HEK293 (cell line): ENCODE measurements around the gene JPH4.

ENCODE experiments used
- CTCF ChIA-PET: fragments of 350-600 bp; formaldehyde crosslinking; extraction: SDS; loops from one replicate; lab custom pipeline; 2021; ENCODE audit warnings: antibody characterized with exemption; lab: Yijun Ruan, JAX
- POLR2A ChIA-PET: fragments of 300-600 bp; formaldehyde crosslinking; extraction: SDS; loops from one replicate; lab custom pipeline; 2020; ENCODE audit warnings: antibody characterized with exemption, inconsistent platforms; lab: Yijun Ruan, JAX
- H3K27ac ChIP-seq: fragments of 200-500 bp; sonication (Bioruptor generic); 2 replicates; pipeline ENCODE4 v1.5.1; 2014; ENCODE audit warnings: low read depth, low read length, control low read depth, inconsistent platforms; ENCODE audit errors: extremely low read depth
- H3K36me3 ChIP-seq, 2 experiments: fragments of 200-500 bp in 1 of 2; sonication (Bioruptor generic) in 1 of 2; 1 replicate in 1 of 2; 2 replicates in 1 of 2; pipeline ENCODE4 v1.5.1; 2014 to 2017; ENCODE audit warnings: inconsistent platforms in 2 of 2, low read length in 2 of 2; ENCODE audit not compliant: control insufficient read depth in 2 of 2, insufficient read depth in 1 of 2
- H3K4me1 ChIP-seq: fragments of 200-500 bp; sonication (Bioruptor generic); 2 replicates; pipeline ENCODE4 v1.5.1; 2014; ENCODE audit warnings: mild to moderate bottlenecking, low read length, inconsistent platforms; ENCODE audit not compliant: control insufficient read depth, insufficient read depth
- H3K4me3 ChIP-seq: 2 replicates; pipeline ENCODE4 v1.5.1; 2011; ENCODE audit warnings: low read depth, mild to moderate bottlenecking, control low read depth, low read length, moderate library complexity
- H3K9me3 ChIP-seq: fragments of 200-500 bp; sonication (Bioruptor generic); 2 replicates; pipeline ENCODE4 v1.5.1; 2014; ENCODE audit warnings: low read depth, low read length, inconsistent platforms; ENCODE audit not compliant: control insufficient read depth, insufficient read depth
- GLI2 ChIP-seq: fragments of 450-650 bp; formaldehyde crosslinking; IDR thresholded peaks from 2 replicates; pipeline ENCODE4; 2017; ENCODE audit warnings: missing biosample characterization, missing genetic modification characterization, low read depth, borderline replicate concordance
- IKZF3 ChIP-seq: fragments of 450-650 bp; IDR thresholded peaks from 2 replicates; pipeline ENCODE4 v1.5.0; 2018; ENCODE audit warnings: missing biosample characterization, mild to moderate bottlenecking, missing genetic modification characterization, moderate library complexity
- PRDM6 ChIP-seq: fragments of 450-650 bp; formaldehyde crosslinking; IDR thresholded peaks from 2 replicates; pipeline ENCODE4 v1.5.1; 2017; ENCODE audit warnings: missing biosample characterization, missing genetic modification characterization
- SALL2 ChIP-seq: fragments of 450-650 bp; formaldehyde crosslinking; IDR thresholded peaks from 2 replicates; pipeline ENCODE4 v1.5.0; 2017; ENCODE audit warnings: missing biosample characterization, mild to moderate bottlenecking, missing genetic modification characterization, borderline replicate concordance
- SCRT1 ChIP-seq: fragments of 450-650 bp; formaldehyde crosslinking; IDR thresholded peaks from 2 replicates; pipeline ENCODE4 v1.5.1; 2016; ENCODE audit warnings: missing biosample characterization, missing genetic modification characterization, borderline replicate concordance
- TRIM28 ChIP-seq: IDR thresholded peaks from 2 replicates; pipeline ENCODE4 v1.6.1; 2011; ENCODE audit warnings: low read length, control low read depth, borderline replicate concordance
- TSHZ1 ChIP-seq: fragments of 450-650 bp; formaldehyde crosslinking; IDR thresholded peaks from 2 replicates; pipeline ENCODE4 v1.5.1; 2016; ENCODE audit warnings: missing biosample characterization, missing genetic modification characterization, borderline replicate concordance
- YY1 ChIP-seq: fragments of 450-650 bp; formaldehyde crosslinking; IDR thresholded peaks from 2 replicates; pipeline ENCODE4 v1.5.1; 2018; ENCODE audit warnings: missing biosample characterization, missing genetic modification characterization
- ZBTB49 ChIP-seq: fragments of 450-650 bp; formaldehyde crosslinking; IDR thresholded peaks from 2 replicates; pipeline ENCODE4 v1.5.1; 2016; ENCODE audit warnings: missing biosample characterization, missing genetic modification characterization, low read depth
- ZEB2 ChIP-seq: fragments of 450-650 bp; formaldehyde crosslinking; IDR thresholded peaks from 2 replicates; pipeline ENCODE4 v1.5.1; 2016; ENCODE audit warnings: missing biosample characterization, missing genetic modification characterization
- ZFHX2 ChIP-seq: fragments of 450-650 bp; formaldehyde crosslinking; conservative IDR thresholded peaks from 2 replicates; pipeline ENCODE4 v1.5.1; 2016; ENCODE audit warnings: missing biosample characterization, missing genetic modification characterization
- ZNF211 ChIP-seq: fragments of 450-650 bp; formaldehyde crosslinking; IDR thresholded peaks from 2 replicates; pipeline ENCODE4 v1.5.1; 2016; ENCODE audit warnings: low read depth, missing biosample characterization, missing genetic modification characterization
- ZNF311 ChIP-seq: fragments of 450-650 bp; formaldehyde crosslinking; IDR thresholded peaks from 2 replicates; pipeline ENCODE4 v1.5.1; 2017; ENCODE audit warnings: missing biosample characterization, missing genetic modification characterization, borderline replicate concordance
- ZNF335 ChIP-seq: fragments of 450-650 bp; formaldehyde crosslinking; conservative IDR thresholded peaks from 2 replicates; pipeline ENCODE4 v1.5.1; 2016; ENCODE audit warnings: missing biosample characterization, missing genetic modification characterization
- ZNF341 ChIP-seq: fragments of 450-650 bp; formaldehyde crosslinking; IDR thresholded peaks from 2 replicates; pipeline ENCODE4; 2016; ENCODE audit warnings: low read depth, missing biosample characterization, missing genetic modification characterization
- ZNF37A ChIP-seq: fragments of 450-650 bp; IDR thresholded peaks from 2 replicates; pipeline ENCODE4 v1.5.1; 2018; ENCODE audit warnings: missing biosample characterization, missing genetic modification characterization
- ZNF394 ChIP-seq: fragments of 450-650 bp; formaldehyde crosslinking; IDR thresholded peaks from 2 replicates; pipeline ENCODE4 v1.5.1; 2016; ENCODE audit warnings: missing biosample characterization, missing genetic modification characterization, mild to moderate bottlenecking, moderate library complexity, borderline replicate concordance
- ZNF473 ChIP-seq: fragments of 450-650 bp; formaldehyde crosslinking; IDR thresholded peaks from 2 replicates; pipeline ENCODE4 v1.5.1; 2017; ENCODE audit warnings: missing biosample characterization, missing genetic modification characterization
- ZNF488 ChIP-seq: fragments of 450-650 bp; formaldehyde crosslinking; IDR thresholded peaks from 2 replicates; pipeline ENCODE4 v1.5.1; 2016; ENCODE audit warnings: missing biosample characterization, missing genetic modification characterization
- ZNF580 ChIP-seq: fragments of 450-650 bp; formaldehyde crosslinking; IDR thresholded peaks from 2 replicates; pipeline ENCODE4 v1.5.1; 2016; ENCODE audit warnings: missing biosample characterization, missing genetic modification characterization
- ZNF600 ChIP-seq: fragments of 450-650 bp; formaldehyde crosslinking; IDR thresholded peaks from 2 replicates; pipeline ENCODE4 v1.5.1; 2016; ENCODE audit warnings: missing biosample characterization, missing genetic modification characterization
- ZNF639 ChIP-seq: fragments of 450-650 bp; formaldehyde crosslinking; IDR thresholded peaks from 2 replicates; pipeline ENCODE4 v1.5.1; 2016; ENCODE audit warnings: missing biosample characterization, missing genetic modification characterization
- ZNF843 ChIP-seq: fragments of 450-650 bp; formaldehyde crosslinking; IDR thresholded peaks from 2 replicates; pipeline ENCODE4 v1.5.1; 2016; ENCODE audit warnings: missing biosample characterization, missing genetic modification characterization

Gene JPH4

GRCh38 chr14:23533652-23534435 is 44.7 kb downstream of the JPH4 start:
- H3K36me3 ChIP-seq: peaks cover 0 to 19% of the 10 kb centered on the region in 2 experiments; a peak in 2 of 3 replicates
- no peak overlapping the region for H3K4me3 ChIP-seq
- no peak overlapping the region for H3K27ac ChIP-seq
- TF ChIP-seq ZFHX2 (no peak), ZNF580 (tag by site-specific recombination) (no peak), ZNF600 (tag by site-specific recombination) (no peak), ZNF335 (tag by site-specific recombination) (no peak), ZNF488 (tag by site-specific recombination) (no peak), ZNF843 (no peak), TSHZ1 (tag by site-specific recombination) (no peak), ZEB2 (no peak), SCRT1 (tag by site-specific recombination) (no peak), ZNF311 (tag by site-specific recombination) (no peak), ZNF394 (tag by site-specific recombination) (no peak), ZNF211 (tag by site-specific recombination) (no peak), YY1 (tag by site-specific recombination) (no peak), ZNF37A (tag by site-specific recombination) (no peak), PRDM6 (no peak)
- no peaks in the 10 kb centered on the region for H3K9me3 ChIP-seq
- POLR2A ChIA-PET: no interaction called here
- CTCF ChIA-PET: no interaction called here
- H3K4me1 ChIP-seq: peaks cover under 1% of the 10 kb centered on the region

GRCh38 chr14:23532658-23533057 is 45.9 kb downstream of the JPH4 start:
- POLR2A ChIA-PET: no interaction called here
- Histone ChIP-seq H3K36me3 (peaks cover 0 to 22% of the 10 kb centered on the region in 2 experiments; a peak in 2 of 3 replicates), H3K4me1 (no peaks in the 10 kb centered on the region), H3K9me3 (no peaks in the 10 kb centered on the region), H3K27ac (no peak overlapping the region), H3K4me3 (no peak overlapping the region)
- CTCF ChIA-PET: interaction anchor here (1.0 kb wide), 1 partner anchor 49 kb away, joined by 5 read pairs; no protein-coding TSS in a partner anchor
- no peak for TF ChIP-seq ZNF473 (tag by site-specific recombination)
- no peak for TF ChIP-seq ZNF341 (tag by site-specific recombination)
- no peak for TF ChIP-seq ZNF211 (tag by site-specific recombination)
- no peak for TF ChIP-seq ZBTB49 (tag by site-specific recombination)
- TF ChIP-seq GLI2: no peak
- TF ChIP-seq ZNF488 (tag by site-specific recombination): no peak
- TF ChIP-seq ZNF639 (tag by site-specific recombination): no peak
- TF ChIP-seq TRIM28: no peak
- TF ChIP-seq IKZF3 (tag by site-specific recombination): no peak
- no peak for TF ChIP-seq SALL2 (tag by site-specific recombination)
